IPS-NIHi7 (cell line): ENCODE measurements around the gene CYBA.

Experiments
- DNase-seq: peaks from one replicate; pipeline ENCODE4 v3.0.0; 2012; ENCODE audit warnings: mixed read lengths; ENCODE audit errors: extremely low spot score

CYBA gene

GRCh38 chr16:88650749-88651275 lies at the start of gene CYBA:
CYBA (minus strand) TSS chr16:88651053; CDS start chr16:88651013, 40 bp downstream.
- peak; percentile 93 for DNase-seq

GRCh38 chr16:88700322-88700635 lies 49.4 kb upstream of the CYBA start:
- DNase-seq, result no peak

GRCh38 chr16:88699180-88699579 lies 48.3 kb upstream of the CYBA start:
- no peak for DNase-seq

- no peak for DNase-seq
Observed at GRCh38 chr16:88698646-88699045, 47.8 kb upstream of the CYBA start.

GRCh38 chr16:88697831-88698615 lies 47.2 kb upstream of the CYBA start:
- peak; percentile 52 for DNase-seq

- DNase-seq, result no peak
Observed at GRCh38 chr16:88697116-88697830, 46.4 kb upstream of the CYBA start.

GRCh38 chr16:88696441-88696840 lies 45.6 kb upstream of the CYBA start:
- no peak for DNase-seq

- no peak for DNase-seq
Observed at GRCh38 chr16:88695753-88696152, 44.9 kb upstream of the CYBA start.

- no peak for DNase-seq
Observed at GRCh38 chr16:88695218-88695617, 44.4 kb upstream of the CYBA start.

- no peak for DNase-seq
Observed at GRCh38 chr16:88694221-88695087, 43.6 kb upstream of the CYBA start.

- no peak for DNase-seq
Observed at GRCh38 chr16:88693420-88694177, 42.7 kb upstream of the CYBA start.

- no peak for DNase-seq
Observed at GRCh38 chr16:88692861-88693260, 42.0 kb upstream of the CYBA start.

- no peak for DNase-seq
Observed at GRCh38 chr16:88691924-88692560, 41.2 kb upstream of the CYBA start.

GRCh38 chr16:88691129-88691813 lies 40.4 kb upstream of the CYBA start:
- no peak for DNase-seq

GRCh38 chr16:88690341-88691128 lies 39.7 kb upstream of the CYBA start:
- no peak for DNase-seq

GRCh38 chr16:88688013-88688778 lies 37.3 kb upstream of the CYBA start:
- peak; percentile 64 for DNase-seq

GRCh38 chr16:88687676-88688012 lies 36.8 kb upstream of the CYBA start:
- no peak for DNase-seq

- DNase-seq, result no peak
Observed at GRCh38 chr16:88687254-88687576, 36.4 kb upstream of the CYBA start.
